ENCODE measurements around the gene DDR2. TPM values are rescaled to one million over a fixed set of nuclear protein-coding genes. Genes with fewer than 3 reads are reported as not detected.

Gene DDR2
- total and polyA plus RNA-seq, 2 of the 4 experiments (the other 2 are of a cell fraction) = 66.1 to 245 TPM

DNA sequence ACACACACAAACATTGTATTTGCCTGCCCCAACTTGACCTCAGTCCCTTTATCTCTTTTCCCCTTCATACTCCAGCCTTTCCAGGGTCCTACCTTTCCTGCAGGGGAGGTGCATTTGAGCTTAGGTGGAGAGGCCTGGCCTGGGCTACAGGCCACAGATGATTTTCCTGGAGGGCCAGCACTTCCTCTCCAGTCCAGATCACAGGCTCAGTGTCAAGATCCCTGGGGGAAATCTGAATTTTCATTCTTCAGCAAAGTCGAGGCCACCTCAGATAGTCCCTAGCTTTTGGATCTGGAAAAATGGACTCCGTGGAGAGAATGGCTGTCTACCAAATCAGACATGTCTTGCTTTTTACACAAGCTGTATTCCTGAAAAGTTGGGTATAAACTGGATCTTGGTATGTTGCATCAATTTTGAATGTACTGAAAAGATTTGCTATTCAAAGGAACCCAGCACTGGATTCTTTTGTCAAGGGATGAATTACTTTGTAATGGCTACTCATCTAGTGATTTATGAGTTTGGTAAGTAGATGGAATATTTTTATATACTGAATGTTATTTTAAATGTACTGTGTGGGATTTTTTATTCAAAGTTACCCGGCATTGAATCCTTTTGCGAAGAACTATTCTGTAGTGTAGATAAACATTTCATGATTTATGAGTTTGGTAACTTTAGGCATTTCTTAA is 78.7 kb downstream of the DDR2 start (continued):
- TF ChIP-seq, protein P1, sequence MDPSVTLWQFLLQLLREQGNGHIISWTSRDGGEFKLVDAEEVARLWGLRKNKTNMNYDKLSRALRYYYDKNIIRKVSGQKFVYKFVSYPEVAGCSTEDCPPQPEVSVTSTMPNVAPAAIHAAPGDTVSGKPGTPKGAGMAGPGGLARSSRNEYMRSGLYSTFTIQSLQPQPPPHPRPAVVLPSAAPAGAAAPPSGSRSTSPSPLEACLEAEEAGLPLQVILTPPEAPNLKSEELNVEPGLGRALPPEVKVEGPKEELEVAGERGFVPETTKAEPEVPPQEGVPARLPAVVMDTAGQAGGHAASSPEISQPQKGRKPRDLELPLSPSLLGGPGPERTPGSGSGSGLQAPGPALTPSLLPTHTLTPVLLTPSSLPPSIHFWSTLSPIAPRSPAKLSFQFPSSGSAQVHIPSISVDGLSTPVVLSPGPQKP (IDR thresholded peaks at IDR 0.05; ENCODE audit: borderline replicate concordance, low read depth, low read length) = no peak

GRCh38 chr1:162712317-162713029 is 80.2 kb downstream of the DDR2 start:
- H4K91ac ChIP-seq (ENCODE audit: insufficient read depth, low read depth, low read length) = no peak overlapping the region
- peaks cover 41% of the 10 kb centered on the region for H3K9me1 ChIP-seq (ENCODE audit: insufficient read depth, low read length)
- no peak overlapping the region for H3K14ac ChIP-seq (replicated peaks; ENCODE audit: low read depth, low read length)
- H3K27me3 ChIP-seq (ENCODE audit: control insufficient read depth, insufficient read depth, low read length) = no peaks in the 10 kb centered on the region
- H3K27ac ChIP-seq (ENCODE audit: insufficient read depth, low read length) = peak overlapping the region; percentile 25; the same call in 1 of the 2 replicates
- BruUV-seq (replicated peaks) = no TSS peak
- dilution Hi-C loops (cut with HindIII; ENCODE audit: low sequenced_read_pairs, unreplicated experiment) = no loop called here
- no peak overlapping the region for H2AK5ac ChIP-seq (ENCODE audit: low read depth, low read length)
- no peak overlapping the region for H2BK20ac ChIP-seq (ENCODE audit: low read depth, low read length)
- no peak overlapping the region for H4K8ac ChIP-seq (ENCODE audit: low read depth in 2 of 2, low read length in 2 of 2)
- no peak overlapping the region for H3K4me2 ChIP-seq (ENCODE audit: low read depth, low read length)
- ChIA-PET CTCF (no interaction called here), POLR2A (ENCODE audit: unreplicated experiment) (no interaction called here)
- peak overlapping the region; percentile 40 for H4K5ac ChIP-seq (ENCODE audit: low read depth, low read length)
- intact Hi-C loops (cut with micrococcal nuclease) = loop anchor here (5.0 kb wide), 1 partner anchor 60 kb away; no protein-coding TSS in a partner anchor
- H2AK9ac ChIP-seq (replicated peaks; ENCODE audit: low read depth, low read length, poor library complexity) = no peak overlapping the region
- H2BK15ac ChIP-seq (ENCODE audit: low read depth, low read length) = no peak overlapping the region
- peaks cover 28% of the 10 kb centered on the region for H3K4me1 ChIP-seq (ENCODE audit: control insufficient read depth, insufficient read depth, low read length)
- no peak overlapping the region for H2AFZ ChIP-seq (replicated peaks; ENCODE audit: low read length, poor library complexity)
- H3K9me3 ChIP-seq (ENCODE audit: control insufficient read depth, insufficient read depth, low read length) = no peaks in the 10 kb centered on the region
- peaks cover 9% of the 10 kb centered on the region; the same call in 1 of the 2 replicates for H3K36me3 ChIP-seq (ENCODE audit: control insufficient read depth, insufficient read depth, low read length)
- no peak for ATAC-seq (ENCODE audit: low read depth)
- no peak overlapping the region for H2BK120ac ChIP-seq (ENCODE audit: low read depth, low read length)
- in situ Hi-C loops (cut with MboI; ENCODE audit: low sequenced_read_pairs) = no loop called here
- DNase-seq = no peak
- peaks cover 65% of the 10 kb centered on the region; the same call in 1 of the 2 replicates for H4K20me1 ChIP-seq (ENCODE audit: insufficient read depth, low read length)
- peaks cover 60 to 78% of the 10 kb centered on the region in 2 experiments for H3K79me1 ChIP-seq (ENCODE audit: low read depth in 1 of 2, low read length in 2 of 2)
- H3K9ac ChIP-seq (ENCODE audit: low read depth, low read length) = no peak overlapping the region
- WGBS, 2 experiments (ENCODE audit: extremely low coverage in 2 of 2, insufficient read length in 1 of 2) = 100% methylated on average over 1 of the region's 2 CpGs; no CpG with 5 or more reads in 1 of the 2 experiments
- H3K4ac ChIP-seq (ENCODE audit: low read depth, low read length) = no peak overlapping the region
- H3K23ac ChIP-seq (ENCODE audit: low read depth, low read length) = no peak overlapping the region; the same call in 1 of the 2 replicates
- no peak overlapping the region for H3K56ac ChIP-seq (ENCODE audit: extremely low read depth, insufficient read depth, low read length)
- no peak overlapping the region for H2BK5ac ChIP-seq (ENCODE audit: low read depth, low read length, poor library complexity, severe bottlenecking)
- H3K4me3 ChIP-seq (ENCODE audit: insufficient read depth, low read depth, low read length) = no peak overlapping the region
- H3K18ac ChIP-seq (ENCODE audit: low read depth, low read length) = peak overlapping the region; percentile 80
- TF ChIP-seq, protein P2, sequence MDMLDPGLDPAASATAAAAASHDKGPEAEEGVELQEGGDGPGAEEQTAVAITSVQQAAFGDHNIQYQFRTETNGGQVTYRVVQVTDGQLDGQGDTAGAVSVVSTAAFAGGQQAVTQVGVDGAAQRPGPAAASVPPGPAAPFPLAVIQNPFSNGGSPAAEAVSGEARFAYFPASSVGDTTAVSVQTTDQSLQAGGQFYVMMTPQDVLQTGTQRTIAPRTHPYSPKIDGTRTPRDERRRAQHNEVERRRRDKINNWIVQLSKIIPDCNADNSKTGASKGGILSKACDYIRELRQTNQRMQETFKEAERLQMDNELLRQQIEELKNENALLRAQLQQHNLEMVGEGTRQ (IDR thresholded peaks at IDR 0.05; ENCODE audit: low read depth, low read length) = no peak
- TF ChIP-seq FOS (IDR thresholded peaks at IDR 0.05; ENCODE audit: low read depth, low read length) (no peak), POLR2A (IDR thresholded peaks at IDR 0.05; ENCODE audit: low read depth, low read length) (no peak), RCOR1 (IDR thresholded peaks at IDR 0.05; ENCODE audit: insufficient replicate concordance, low read length) (no peak), MAFK (IDR thresholded peaks at IDR 0.05; ENCODE audit: low read depth, low read length) (no peak), CHD1 (IDR thresholded peaks at IDR 0.05; ENCODE audit: low read depth, low read length) (no peak), RFX5 (IDR thresholded peaks at IDR 0.05; ENCODE audit: low read depth, low read length) (no peak), MAZ (IDR thresholded peaks at IDR 0.05; ENCODE audit: borderline replicate concordance, low read depth, low read length) (no peak), BHLHE40 (IDR thresholded peaks at IDR 0.05; ENCODE audit: low read depth, low read length) (no peak), MXI1 (IDR thresholded peaks at IDR 0.05; ENCODE audit: borderline replicate concordance, low read depth, low read length) (no peak), NFE2L2 (IDR thresholded peaks at IDR 0.05; ENCODE audit: low read depth, low read length) (no peak)

All from IMR-90 (cell line).